GM12878 (cell line): Measurements from ENCODE around the gene CD101. TPM values are rescaled to one million over a fixed set of nuclear protein-coding genes. Genes with fewer than 3 reads are reported as not detected.

Experiments
- ATAC-seq: fragments of 200-7000 bp; cut with Tn5 transposase; 3 replicates; pipeline ENCODE4 v1.9.1; 2020; ENCODE audit warnings: mild to moderate bottlenecking, moderate library complexity
- BruUV-seq: library from RNA; stranded (reverse); fragments of 400-500 nt; replicated peaks from 2 replicates; lab custom pipeline; 2021; lab: Mats Ljungman, UMichigan
- CTCF ChIA-PET: fragments of 300-600 bp; sonication (Branson Sonifier 250); formaldehyde crosslinking; extraction: SDS; loops from one replicate; lab custom pipeline; 2021; ENCODE audit warnings: inconsistent platforms; lab: Yijun Ruan, JAX
- POLR2A ChIA-PET: fragments of 350-600 bp; formaldehyde crosslinking; extraction: SDS; loops from one replicate; lab custom pipeline; 2021; ENCODE audit warnings: inconsistent platforms; lab: Charles Lee
- RAD21 ChIA-PET: fragments of 300-600 bp; sonication (Branson Sonifier 250); formaldehyde crosslinking; loops from one replicate; lab custom pipeline; 2023; ENCODE audit warnings: antibody characterized with exemption; ENCODE audit not compliant: unreplicated experiment; lab: Charles Lee
- SMC1A ChIA-PET: fragments of 300-600 bp; sonication (Branson Sonifier 250); formaldehyde crosslinking; loops from one replicate; lab custom pipeline; 2023; ENCODE audit not compliant: unreplicated experiment, uncharacterized antibody; lab: Charles Lee
- DNase-seq: peaks from one replicate; pipeline ENCODE4 v3.0.0-alpha.2; 2011; ENCODE audit warnings: low read depth, low spot score
- FAIRE-seq: peaks from 3 replicates; lab custom pipeline; 2011; peaks lifted over from hg19 to GRCh38; lab: Jason Lieb, UNC
- H2AFZ ChIP-seq: 2 replicates; pipeline ENCODE4 v1.6.0; 2011; ENCODE audit warnings: low read depth, low read length, control low read depth; ENCODE audit not compliant: control insufficient read depth
- H3K27ac ChIP-seq: 2 replicates; pipeline ENCODE4 v1.5.1; 2011; ENCODE audit warnings: control low read depth; ENCODE audit not compliant: control insufficient read depth, insufficient read depth
- H3K27me3 ChIP-seq, 2 experiments: replicated peaks in 1 of 2; 2 replicates each; pipeline versions ENCODE4 v1.6.0 to v1.6.1; 2011; ENCODE audit warnings: low read length in 1 of 2; ENCODE audit not compliant: control insufficient read depth in 2 of 2, insufficient read depth in 2 of 2
- H3K36me3 ChIP-seq, 2 experiments: 2 replicates each; pipeline ENCODE4 v1.5.1; 2011; ENCODE audit warnings: low read length in 1 of 2; ENCODE audit not compliant: control insufficient read depth in 2 of 2, insufficient read depth in 2 of 2
- H3K4me1 ChIP-seq: 2 replicates; pipeline ENCODE4 v1.6.1; 2011; ENCODE audit warnings: mild to moderate bottlenecking, low read length, moderate library complexity, mixed read lengths; ENCODE audit not compliant: control insufficient read depth, insufficient read depth
- H3K4me2 ChIP-seq: 2 replicates; pipeline ENCODE4 v1.6.0; 2011; ENCODE audit warnings: control low read depth; ENCODE audit not compliant: control insufficient read depth, insufficient read depth
- H3K4me3 ChIP-seq: fragments of 200-600 bp; sonication (generic); 2 replicates; pipeline ENCODE4 v1.5.1; 2016
- H3K79me2 ChIP-seq: 2 replicates; pipeline ENCODE4 v1.6.0; 2011; ENCODE audit warnings: low read length; ENCODE audit not compliant: control insufficient read depth, insufficient read depth
- H3K9ac ChIP-seq: 2 replicates; pipeline ENCODE4 v1.8.0; 2011; ENCODE audit warnings: low read length, control low read depth, mixed read lengths; ENCODE audit not compliant: control insufficient read depth, insufficient read depth
- H3K9me3 ChIP-seq: replicated peaks from 3 replicates; pipeline ENCODE4 v1.5.1; 2011; ENCODE audit warnings: mild to moderate bottlenecking, low read length; ENCODE audit not compliant: control insufficient read depth, insufficient read depth
- H4K20me1 ChIP-seq: 2 replicates; pipeline ENCODE4 v1.6.0; 2011; ENCODE audit not compliant: control insufficient read depth, insufficient read depth
- ASH2L ChIP-seq: fragments of 300-600, 200-600 bp; sonication (generic); IDR thresholded peaks from 2 replicates; pipeline ENCODE4 v1.6.1; 2017; ENCODE audit warnings: low read depth, mild to moderate bottlenecking, borderline replicate concordance
- CUX1 ChIP-seq: IDR thresholded peaks from 2 replicates; pipeline ENCODE4 v1.6.1; 2012; ENCODE audit warnings: improper control_type of control experiment, low read depth, low read length; ENCODE audit not compliant: insufficient replicate concordance
- E4F1 ChIP-seq: fragments of 450-650 bp; IDR thresholded peaks from 2 replicates; pipeline ENCODE4 v1.6.1; 2018; ENCODE audit warnings: borderline replicate concordance, mild to moderate bottlenecking; ENCODE audit not compliant: partially characterized antibody
- EED ChIP-seq: sonication (generic); IDR thresholded peaks from 2 replicates; pipeline ENCODE4 v1.6.1; 2016; ENCODE audit warnings: antibody characterized with exemption, low read depth
- HCFC1 ChIP-seq: fragments of 150-350 bp; IDR thresholded peaks from 2 replicates; pipeline ENCODE4 v1.6.1; 2014; ENCODE audit warnings: low read length
- IKZF2 ChIP-seq, 2 experiments: fragments of 450-650 bp; IDR thresholded peaks; 2 replicates each; pipeline ENCODE4 v1.6.1; 2017; ENCODE audit warnings: mild to moderate bottlenecking in 2 of 2, moderate library complexity in 2 of 2
- IRF5 ChIP-seq: fragments of 450-650 bp; IDR thresholded peaks from 2 replicates; pipeline ENCODE4 v1.6.1; 2017; ENCODE audit warnings: borderline replicate concordance
- JUNB ChIP-seq: IDR thresholded peaks from 2 replicates; pipeline ENCODE4 v1.6.1; 2016; ENCODE audit warnings: antibody characterized with exemption, mild to moderate bottlenecking
- MEF2A ChIP-seq: IDR thresholded peaks from 2 replicates; pipeline ENCODE4 v1.6.1; 2011; ENCODE audit warnings: low read depth, mild to moderate bottlenecking, low read length, moderate library complexity; ENCODE audit not compliant: insufficient read depth
- NKRF ChIP-seq: fragments of 450-650 bp; conservative IDR thresholded peaks from 2 replicates; pipeline ENCODE4 v1.6.1; 2017; ENCODE audit warnings: mild to moderate bottlenecking, moderate library complexity
- NR2C1 ChIP-seq: fragments of 450-650 bp; IDR thresholded peaks from 2 replicates; pipeline ENCODE4 v1.6.1; 2017; ENCODE audit warnings: antibody characterized with exemption, mild to moderate bottlenecking, moderate library complexity
- RCOR1 ChIP-seq: conservative IDR thresholded peaks from 2 replicates; pipeline ENCODE4 v1.6.1; 2012; ENCODE audit warnings: low read depth, low read length, improper control_type of control experiment
- RFX5 ChIP-seq: IDR thresholded peaks from 2 replicates; pipeline ENCODE4 v1.6.1; 2011; ENCODE audit warnings: low read depth, low read length, improper control_type of control experiment
- SREBF2 ChIP-seq: IDR thresholded peaks from 2 replicates; pipeline ENCODE4 v1.6.1; 2012; ENCODE audit warnings: mild to moderate bottlenecking, low read length
- WGBS: methylation state at CpG from one replicate; pipeline ENCODE4 v1.1.6; 2016; ENCODE audit warnings: low lambda C conversion rate; ENCODE audit not compliant: insufficient replicate concordance, insufficient coverage; ENCODE audit errors: missing lambda C conversion rate; 5-methylcytosine and 5-hydroxymethylcytosine counted together
- in situ Hi-C: fragments of 300-500 bp; cut with MboI; formaldehyde crosslinking; loops from 9 replicates; pipeline ENCODE4 v1.14.3; 2018; ENCODE audit warnings: mixed read lengths
- intact Hi-C: fragments of 100-400 bp; cut with micrococcal nuclease; formaldehyde crosslinking; loops from one replicate; pipeline ENCODE4 v1.14.2; 2022; ENCODE audit not compliant: unreplicated experiment
- polyA plus RNA-seq, 11 experiments: library from polyadenylated mRNA; depleted of rRNA in 4 of 11; unstranded in 6 of 11; stranded (reverse) in 5 of 11; fragments of >200 nt; fragmentation: Nextera tagmentation in 4 of 11; fragmentation: Illumina TruSeq in 1 of 11; extraction: Ambion mirVana in 4 of 11; extraction: Trizol in 1 of 11; gene quantifications; 1 replicate in 1 of 11; 2 replicates in 10 of 11; pipeline versions ENCODE4 v1.2.1 to v1.2.3, GENCODE V29; 2011 to 2016; ENCODE audit warnings: inconsistent platforms in 2 of 11, missing spikeins in 2 of 11, low read depth in 1 of 11
- total RNA-seq, 4 experiments: library from RNA; depleted of rRNA in 3 of 4; stranded (reverse); fragments of >200 nt in 3 of 4; fragmentation: Illumina TruSeq in 1 of 4; extraction: Trizol in 1 of 4; gene quantifications; 2 replicates each; pipeline versions ENCODE4 v1.2.1 to v1.2.3, GENCODE V29; 2013 to 2021

CD101 gene
- total and polyA plus RNA-seq, 10 of the 15 experiments (the other 5 are each of a cell fraction or from before 2014, with no cell fraction given), result 0.56 to 7.9 (median 2.9) TPM

GRCh38 chr1:117025568-117025967 lies 24.0 kb downstream of the CD101 start:
- Histone ChIP-seq H3K27ac (no peak overlapping the region), H3K9ac (no peak overlapping the region), H3K36me3 (no peaks in the 10 kb centered on the region), H2AFZ (no peak overlapping the region), H3K4me3 (no peak overlapping the region), H3K79me2 (no peaks in the 10 kb centered on the region), H3K4me2 (no peak overlapping the region), H3K4me1 (no peaks in the 10 kb centered on the region), H3K9me3 (no peaks in the 10 kb centered on the region), H4K20me1 (no peaks in the 10 kb centered on the region), H3K27me3 (no peaks in the 10 kb centered on the region)
- WGBS, result 86% methylated on average over 7 of the region's 7 CpGs
- FAIRE-seq (no peak), DNase-seq (no peak), ATAC-seq (no peak)
- in situ Hi-C loops (no loop called here), intact Hi-C loops (no loop called here)
- CTCF ChIA-PET, result interaction anchor here (1.2 to 1.6 kb wide), 2 partner anchors 11 kb away, joined by 3 read pairs; no protein-coding TSS in a partner anchor
- RAD21 ChIA-PET, result no interaction called here
- POLR2A ChIA-PET, result no interaction called here
- BruUV-seq, result no TSS peak
- SMC1A ChIA-PET, result interaction anchor here (0.9 to 1.3 kb wide), 5 partner anchors 12 to 287 kb away, joined by 3 to 4 read pairs (median 3); no protein-coding TSS in a partner anchor
- TF ChIP-seq EED, result no peak
- TF ChIP-seq RFX5, result no peak
- TF ChIP-seq NR2C1, result no peak
- no peak for TF ChIP-seq MEF2A
- no peak for TF ChIP-seq CUX1
- TF ChIP-seq SREBF2, result no peak
- no peak for TF ChIP-seq IKZF2 (IDR thresholded peaks at IDR 0.05)
- TF ChIP-seq IRF5, result no peak
- TF ChIP-seq E4F1, result no peak
- TF ChIP-seq NKRF, result no peak
- TF ChIP-seq JUNB, result no peak
- TF ChIP-seq HCFC1, result no peak
- no peak for TF ChIP-seq RCOR1
- TF ChIP-seq ASH2L, result no peak
